DMS153 treated with DMSO at 0.1 percent for 48 hours (cell line): Measurements from ENCODE around the gene DAND5.

Experiments
- DNase-seq: peaks from one replicate; lab custom pipeline; 2025; ENCODE audit not compliant: unreplicated experiment; lab: John Stamatoyannopoulos, UW

The DAND5 gene

GRCh38 chr19:13007292-13008045 is 38.1 kb downstream of the DAND5 start:
- DNase-seq: no peak

- no peak for DNase-seq
These were observed 39.8 kb downstream of the DAND5 start for GRCh38 chr19:13008926-13009787.

- DNase-seq: no peak
These were observed 40.9 kb downstream of the DAND5 start for GRCh38 chr19:13010038-13010991.

GRCh38 chr19:13010992-13011652 is 41.7 kb downstream of the DAND5 start:
- no peak for DNase-seq

- DNase-seq: no peak
These were observed 42.4 kb downstream of the DAND5 start for GRCh38 chr19:13011653-13012389.

GRCh38 chr19:13012390-13012689 is 43.0 kb downstream of the DAND5 start:
- DNase-seq: no peak

GRCh38 chr19:13012690-13013608 is 43.6 kb downstream of the DAND5 start:
- no peak for DNase-seq

- no peak for DNase-seq
These were observed 44.3 kb downstream of the DAND5 start for GRCh38 chr19:13013649-13014048.

- no peak for DNase-seq
These were observed 44.9 kb downstream of the DAND5 start for GRCh38 chr19:13014101-13014920.

- DNase-seq: no peak
These were observed 45.5 kb downstream of the DAND5 start for GRCh38 chr19:13014921-13015280.

GRCh38 chr19:13015361-13016223 is 46.2 kb downstream of the DAND5 start:
- no peak for DNase-seq

- DNase-seq: no peak
These were observed 46.9 kb downstream of the DAND5 start for GRCh38 chr19:13016245-13016627.

- no peak for DNase-seq
These were observed 47.4 kb downstream of the DAND5 start for GRCh38 chr19:13016628-13017305.

GRCh38 chr19:13017306-13018034 is 48.1 kb downstream of the DAND5 start:
- no peak for DNase-seq

- no peak for DNase-seq
These were observed 48.9 kb downstream of the DAND5 start for GRCh38 chr19:13018035-13018914.
